GM18867 (cell line): Measurements from ENCODE around the gene P2RX1.

Experiments used
- ATAC-seq: cut with Tn5 transposase; IDR thresholded peaks from one replicate; pipeline ENCODE4 v1.9.1; 2021; ENCODE audit warnings: mild to moderate bottlenecking, moderate library complexity; ENCODE audit not compliant: unreplicated experiment

P2RX1 gene

DNA sequence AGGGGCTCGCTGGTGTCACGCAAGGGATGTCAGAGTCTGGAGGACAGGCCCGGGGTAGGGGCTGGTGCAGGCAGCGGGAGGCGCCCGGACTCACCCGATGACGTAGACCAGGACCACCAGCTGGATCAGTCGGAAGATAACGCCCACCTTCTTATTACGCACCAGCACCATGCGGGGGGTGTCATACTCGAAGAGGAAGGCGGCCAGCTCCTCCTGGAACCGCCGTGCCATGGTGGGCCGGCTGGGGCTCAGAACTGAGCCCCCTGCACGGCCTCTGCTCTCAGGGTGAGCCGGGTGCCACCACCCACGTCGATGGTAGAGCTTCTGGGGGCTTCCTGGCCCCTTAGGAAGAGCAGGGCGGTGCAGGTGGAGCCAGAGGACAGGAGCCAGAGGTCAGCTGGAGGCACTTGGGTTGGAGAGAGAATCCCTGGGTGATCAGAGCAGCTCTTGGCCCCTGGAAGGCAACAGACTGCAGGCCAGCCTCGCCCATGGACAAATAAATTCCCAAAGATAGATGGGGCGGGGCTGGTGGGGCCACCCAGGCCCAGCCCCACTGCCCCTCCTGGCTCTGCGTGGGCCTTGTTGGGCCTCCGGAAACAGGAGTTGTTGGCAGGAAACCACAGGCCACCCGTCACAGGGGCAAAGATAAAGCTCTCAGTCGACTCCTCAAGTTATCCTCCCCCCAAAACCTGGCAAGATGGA is at the start of gene P2RX1:
TSS of gene P2RX1 (minus strand) at position 471 of the 702 bp plus-strand sequence. CDS start at position 231, 240 bp downstream.
- no peak for ATAC-seq

DNA sequence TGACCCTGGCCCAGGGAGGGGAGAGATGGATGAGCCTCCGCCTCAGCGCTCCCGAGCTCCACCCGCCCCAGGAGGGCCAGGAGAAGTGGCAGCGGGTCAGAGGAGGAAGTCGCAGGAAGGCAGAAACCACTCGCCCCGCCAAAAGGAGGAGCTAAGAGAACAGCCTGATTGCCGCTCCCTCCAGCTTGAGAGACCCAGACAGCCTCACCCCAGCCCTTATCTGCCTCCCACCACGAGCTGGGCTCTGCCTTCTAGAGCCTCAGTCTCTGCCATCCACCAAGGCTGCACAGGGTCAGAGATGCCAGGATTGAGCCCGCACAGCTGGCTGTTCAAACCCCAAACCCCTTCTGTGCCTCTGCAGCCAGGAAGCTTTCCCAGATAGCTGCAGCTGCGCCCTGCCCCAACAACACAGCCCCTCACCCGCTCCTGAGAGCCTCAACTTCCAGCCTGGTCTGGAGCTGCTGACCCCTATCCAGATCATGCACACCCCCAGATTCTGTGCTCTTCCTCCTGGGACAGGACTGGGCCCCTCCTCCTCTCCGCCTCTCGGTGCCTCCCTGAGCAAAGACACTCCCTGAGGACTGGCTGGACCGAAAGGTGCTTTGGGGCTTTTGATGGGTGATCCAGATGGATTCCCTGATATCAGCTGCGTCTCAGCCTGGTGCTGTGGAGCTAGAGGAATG is 49.0 kb upstream of the P2RX1 start:
- ATAC-seq = no peak

DNA sequence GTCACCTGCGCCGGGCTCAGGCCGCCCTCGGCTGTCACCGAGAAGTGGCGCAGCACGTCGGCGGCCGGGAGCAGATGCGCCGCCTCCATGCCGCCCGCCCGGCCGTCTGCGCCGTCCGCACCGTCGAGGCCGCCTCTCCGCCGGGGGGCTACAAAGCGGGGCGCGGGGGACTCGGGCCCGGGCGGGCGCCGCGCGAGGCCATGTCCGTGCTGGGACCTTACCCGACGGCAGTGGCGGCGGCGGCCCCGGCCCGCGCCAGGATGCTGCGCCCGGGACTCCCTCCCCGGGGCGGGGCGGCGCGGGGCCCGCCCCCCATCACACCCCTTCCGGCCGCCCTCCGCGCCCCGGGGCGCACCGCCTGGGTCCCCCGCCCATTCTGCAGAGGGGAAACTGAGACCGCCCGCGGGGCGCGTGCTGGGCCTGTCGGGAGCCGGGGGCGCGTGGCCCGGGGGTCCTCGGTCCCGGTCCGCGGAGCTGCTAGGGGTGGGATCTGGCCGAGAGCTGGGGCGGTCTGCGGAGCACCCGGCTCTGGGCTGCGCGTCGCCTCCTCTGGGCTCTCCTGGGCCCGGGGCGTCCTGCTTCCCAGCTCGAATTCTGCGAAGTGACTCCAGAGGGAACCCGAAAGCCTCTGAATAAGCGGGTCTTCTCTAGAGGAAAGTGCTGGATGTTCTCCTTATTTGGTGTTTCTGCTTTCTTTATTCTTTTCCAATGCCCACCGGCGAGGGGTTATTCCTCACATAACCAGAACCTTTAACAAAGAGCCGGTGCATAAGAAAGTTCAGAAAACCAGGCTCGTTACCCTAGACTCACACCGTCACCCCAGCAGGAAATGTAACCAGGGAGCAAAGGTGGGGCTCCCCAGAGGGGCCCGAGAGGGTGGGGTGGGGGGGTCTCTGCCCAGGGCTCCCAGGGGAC is 48.2 kb upstream of the P2RX1 start, which contains the start of gene ATP2A3:
TSS of gene ATP2A3 (minus strand) at position 235 of the 915 bp plus-strand sequence. CDS start at position 89, 146 bp downstream.
- peak; percentile 56 for ATAC-seq

DNA sequence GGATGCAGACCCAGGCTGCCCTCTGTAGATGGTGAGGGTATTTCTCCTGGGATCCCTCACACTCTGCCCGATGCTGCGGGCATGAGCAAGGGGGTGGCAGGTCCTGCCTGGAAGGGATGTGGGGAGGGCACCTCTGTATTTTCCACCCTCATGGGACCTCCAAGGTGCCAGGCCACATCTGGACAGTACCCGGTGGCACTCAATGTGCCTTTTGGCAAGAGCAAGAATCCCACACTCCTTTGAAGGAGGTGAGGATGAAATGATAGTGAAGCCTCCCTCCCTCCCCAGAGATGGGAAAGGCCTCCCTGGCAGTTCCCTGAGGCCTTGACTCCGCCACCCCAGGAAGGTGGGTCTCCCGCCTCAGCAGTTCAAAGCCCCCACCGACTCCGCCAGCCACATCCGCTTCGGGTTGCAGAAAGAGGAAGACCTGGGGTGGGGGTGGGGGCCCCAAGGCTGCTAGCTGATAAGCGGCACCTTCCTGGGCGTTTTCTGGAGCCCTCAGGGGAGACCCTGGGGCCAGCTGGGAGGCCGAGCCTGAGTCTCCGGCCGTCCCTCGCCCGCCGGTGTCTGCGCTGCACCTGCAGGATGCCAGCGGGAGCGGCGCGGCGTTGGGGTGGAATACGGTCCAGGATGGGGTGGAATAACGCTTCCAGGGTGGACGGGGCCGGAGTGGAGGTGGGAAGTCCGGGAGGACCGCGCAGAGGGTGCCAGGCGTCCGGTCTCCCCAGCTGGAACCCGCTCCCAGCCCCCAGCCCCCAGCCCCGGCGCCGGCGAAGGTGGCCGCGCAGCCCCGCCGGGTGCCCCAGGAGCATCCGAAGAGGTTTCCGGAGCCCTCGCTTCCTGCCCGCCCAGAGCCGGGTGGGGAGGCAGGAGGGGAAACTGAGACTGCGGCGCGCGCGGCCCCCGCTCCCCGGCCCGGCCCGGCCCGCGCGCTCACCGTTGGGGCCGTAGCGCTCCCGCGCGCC is 47.3 kb upstream of the P2RX1 start:
- peak; percentile 15 for ATAC-seq

DNA sequence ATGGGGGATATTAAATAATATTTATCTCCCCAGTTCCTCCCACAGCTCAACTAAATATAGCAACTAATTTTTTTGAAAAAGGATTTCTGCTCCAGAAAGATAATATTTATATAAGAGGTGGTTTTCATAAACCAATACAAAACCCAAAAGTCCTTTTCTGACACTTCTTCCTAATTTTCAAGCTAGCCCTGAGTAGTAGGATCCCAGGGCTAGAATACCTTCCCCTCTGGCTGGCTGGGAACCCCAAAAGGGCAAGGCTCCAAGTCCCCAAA is 46.6 kb upstream of the P2RX1 start:
- no peak for ATAC-seq

DNA sequence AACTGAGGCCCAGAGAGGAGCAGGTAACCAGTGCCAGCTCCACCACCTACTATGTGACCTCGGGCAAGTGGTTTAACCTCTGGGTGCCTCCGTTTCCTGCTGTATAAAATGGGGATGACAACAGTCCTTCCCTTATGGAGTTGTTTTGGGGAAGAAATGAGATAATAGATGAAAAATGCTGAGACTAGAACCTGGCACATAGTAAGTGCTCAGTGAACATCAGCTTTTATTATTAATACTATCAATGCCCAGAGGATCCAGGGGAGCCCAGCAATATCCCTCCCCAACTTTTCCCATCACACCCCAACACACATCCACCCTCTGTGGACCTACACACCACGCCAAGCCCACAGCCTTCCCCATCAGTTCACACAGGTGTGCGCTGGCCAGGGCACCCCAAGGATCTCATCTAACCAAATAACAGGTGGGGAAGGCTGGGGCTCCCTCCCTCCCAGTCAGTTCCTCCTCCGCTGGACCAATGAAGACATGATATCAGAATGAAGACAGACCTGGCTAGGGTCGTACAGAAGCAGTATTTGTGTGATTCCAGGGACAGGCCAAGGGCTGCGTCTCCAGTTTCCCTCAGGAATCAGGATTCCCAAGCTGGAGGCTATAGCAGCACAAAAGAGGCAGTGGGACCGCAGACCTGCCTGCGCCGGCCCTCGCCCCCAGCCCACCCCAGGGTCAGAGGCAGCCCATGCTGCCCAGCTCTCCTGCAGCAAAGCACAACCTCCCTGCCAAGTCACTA is 46.1 kb upstream of the P2RX1 start:
- ATAC-seq = no peak

DNA sequence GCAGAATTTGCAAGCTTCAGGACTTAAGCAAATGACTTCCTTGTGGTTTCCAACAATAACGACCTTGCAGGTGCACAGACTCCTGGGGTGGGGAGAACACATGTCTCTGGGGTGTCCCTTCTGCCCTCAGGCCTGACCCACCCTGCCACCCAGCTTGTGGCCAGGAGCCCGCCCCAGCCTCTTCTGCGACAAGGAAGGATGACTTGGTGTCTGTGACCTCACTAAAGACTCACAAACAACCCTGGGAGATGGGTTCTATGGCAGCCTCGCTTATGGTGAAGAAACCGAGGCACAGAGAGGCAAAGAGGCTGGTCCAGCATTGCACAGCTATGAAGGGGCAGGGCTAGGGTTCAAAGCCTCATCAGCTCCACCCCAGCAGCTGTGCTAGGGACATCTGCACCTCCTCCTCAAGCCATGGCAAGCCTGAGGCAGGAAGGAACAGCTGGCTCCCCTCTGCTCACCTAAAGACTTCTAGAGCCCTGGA is 45.3 kb upstream of the P2RX1 start:
- ATAC-seq = peak; percentile 34

DNA sequence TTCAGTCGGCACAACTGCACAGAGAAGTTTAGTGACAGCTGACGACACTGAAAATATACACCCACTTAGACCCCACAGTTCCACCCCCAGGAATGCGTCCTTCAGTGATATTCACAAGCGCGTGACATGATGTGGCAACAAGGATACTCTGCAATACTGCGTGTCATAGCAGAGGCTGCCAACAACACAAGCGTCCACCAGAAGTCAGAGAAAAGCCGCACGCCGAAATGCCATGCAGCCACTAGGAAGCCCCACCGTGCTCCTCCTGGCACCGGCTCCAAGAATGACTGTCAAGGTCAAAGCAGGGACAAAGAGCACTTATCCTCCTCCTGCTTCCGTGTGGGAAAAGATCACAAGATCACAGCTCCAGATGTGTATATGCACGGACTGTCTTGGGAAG is 44.5 kb upstream of the P2RX1 start:
- ATAC-seq = no peak

DNA sequence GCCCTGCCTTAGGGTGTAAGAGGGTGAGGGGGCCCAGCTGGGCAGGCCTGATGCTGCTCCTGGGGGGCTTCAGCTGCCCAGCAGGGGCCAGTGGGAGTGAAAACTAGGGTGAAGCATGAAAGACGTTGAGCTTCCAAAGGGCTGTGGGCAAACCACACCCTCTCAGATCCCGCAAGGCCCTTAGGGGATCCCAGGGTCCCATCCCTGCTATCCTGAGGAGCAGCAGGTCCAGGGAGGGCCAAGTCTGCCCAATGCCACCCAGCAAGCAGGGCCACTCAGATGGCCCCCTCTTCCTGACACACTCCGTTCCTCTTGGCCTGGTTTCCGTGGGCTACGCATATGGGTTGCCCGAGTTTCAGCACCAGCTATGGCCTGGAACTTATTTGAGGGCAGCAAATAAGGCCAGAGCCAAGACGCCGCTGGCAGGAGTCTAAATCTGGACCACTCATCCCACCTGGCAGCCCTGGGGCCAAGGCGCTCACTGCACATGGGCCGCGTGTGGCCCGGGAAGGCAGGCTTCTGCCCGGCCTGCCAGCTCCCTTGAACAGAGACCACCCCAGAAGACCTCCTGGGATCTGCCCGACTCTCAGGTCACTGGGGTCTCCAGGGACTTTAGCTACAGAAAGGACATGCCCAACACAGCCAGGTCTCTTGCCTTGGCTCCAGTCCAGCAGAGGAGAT is 43.8 kb upstream of the P2RX1 start:
- ATAC-seq = no peak

DNA sequence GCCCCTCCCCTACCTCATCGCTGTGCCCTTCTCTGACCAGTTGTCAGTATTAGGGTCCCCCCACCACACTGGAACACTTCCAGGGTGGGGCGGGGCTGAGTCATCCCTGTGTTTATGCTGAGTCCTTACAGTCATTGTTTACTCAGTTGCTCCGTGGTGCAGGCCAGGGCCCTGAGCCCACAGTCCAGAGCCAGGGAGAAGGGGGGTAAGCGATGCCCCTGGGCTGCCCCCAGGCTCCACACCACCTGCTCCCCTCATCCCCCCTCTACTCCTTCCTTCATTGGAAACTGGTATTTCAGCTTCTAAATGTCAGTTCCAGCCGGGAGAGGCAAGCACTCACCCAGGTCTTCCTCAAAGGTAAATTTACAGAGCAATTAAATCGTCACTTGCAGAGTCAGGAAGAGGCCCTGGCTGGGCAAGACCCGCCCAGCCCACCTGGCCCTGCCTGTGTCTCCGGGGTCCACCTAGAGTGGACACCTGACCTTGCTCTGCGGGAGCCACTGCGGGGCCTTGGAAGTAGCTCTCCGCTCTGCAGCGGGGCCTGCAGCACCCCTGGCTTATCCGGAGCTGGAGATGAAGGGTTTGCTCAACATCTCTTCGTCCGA is 43.1 kb upstream of the P2RX1 start:
- ATAC-seq = no peak

DNA sequence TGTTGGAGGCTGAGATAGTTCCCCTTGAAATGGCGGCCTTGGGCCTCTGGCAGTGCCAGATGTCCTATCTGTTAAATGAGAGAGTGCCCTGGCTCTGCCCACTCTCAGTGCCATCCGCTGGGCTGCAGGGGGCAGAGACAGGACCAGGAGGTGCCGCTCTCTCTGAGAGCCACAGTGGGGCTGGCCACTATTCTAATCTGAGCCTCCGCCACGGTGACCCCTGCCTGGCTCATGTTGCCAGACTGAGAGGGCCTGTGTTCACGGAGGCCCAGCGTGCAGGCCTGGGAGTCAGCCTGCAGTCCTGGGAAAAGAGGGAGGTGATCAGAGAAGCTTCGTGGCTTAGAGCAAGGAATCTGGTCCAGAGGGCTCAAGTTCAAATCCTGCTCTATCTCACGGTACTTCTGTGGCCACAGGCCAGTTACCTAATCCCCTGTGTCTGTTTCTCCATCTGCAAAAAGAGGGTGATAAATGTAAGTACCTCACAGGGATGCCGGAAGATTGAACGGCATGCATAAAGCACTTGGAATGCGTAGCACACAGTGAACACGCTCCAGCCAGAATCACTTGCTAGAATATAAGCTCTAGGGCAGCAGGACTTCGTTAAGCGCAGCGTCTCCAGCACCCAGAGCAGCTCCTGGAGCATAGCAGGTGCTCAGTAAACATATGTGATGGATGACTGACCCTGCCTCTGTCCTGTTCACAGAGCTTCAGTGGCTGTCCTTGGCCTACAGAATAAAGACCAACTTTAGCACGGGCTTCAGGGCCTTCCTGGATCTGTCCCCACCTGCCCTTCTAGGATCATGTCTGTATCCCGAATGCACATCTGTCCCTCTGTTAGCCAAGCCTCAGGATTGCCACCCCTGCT is 41.7 kb upstream of the P2RX1 start:
- no peak for ATAC-seq

DNA sequence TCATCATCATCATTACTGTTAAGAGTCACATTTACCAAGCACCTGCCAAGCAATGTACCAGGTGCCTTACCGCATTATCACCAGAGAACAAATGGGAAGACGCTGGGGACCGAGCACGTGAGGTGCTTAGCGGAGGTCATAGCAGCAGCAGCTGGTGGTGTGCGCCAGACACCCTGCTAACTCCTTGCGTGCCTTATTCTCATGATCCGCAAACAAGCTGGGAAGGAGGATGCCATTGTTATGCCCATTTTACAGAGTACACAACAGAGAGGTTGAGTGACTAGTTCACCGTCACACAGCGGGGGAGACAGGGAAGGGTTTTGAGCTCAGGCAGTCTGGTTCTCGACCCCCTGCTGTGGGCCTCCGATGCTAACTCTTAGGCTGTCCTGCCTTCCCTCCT is 40.7 kb upstream of the P2RX1 start:
- no peak for ATAC-seq

DNA sequence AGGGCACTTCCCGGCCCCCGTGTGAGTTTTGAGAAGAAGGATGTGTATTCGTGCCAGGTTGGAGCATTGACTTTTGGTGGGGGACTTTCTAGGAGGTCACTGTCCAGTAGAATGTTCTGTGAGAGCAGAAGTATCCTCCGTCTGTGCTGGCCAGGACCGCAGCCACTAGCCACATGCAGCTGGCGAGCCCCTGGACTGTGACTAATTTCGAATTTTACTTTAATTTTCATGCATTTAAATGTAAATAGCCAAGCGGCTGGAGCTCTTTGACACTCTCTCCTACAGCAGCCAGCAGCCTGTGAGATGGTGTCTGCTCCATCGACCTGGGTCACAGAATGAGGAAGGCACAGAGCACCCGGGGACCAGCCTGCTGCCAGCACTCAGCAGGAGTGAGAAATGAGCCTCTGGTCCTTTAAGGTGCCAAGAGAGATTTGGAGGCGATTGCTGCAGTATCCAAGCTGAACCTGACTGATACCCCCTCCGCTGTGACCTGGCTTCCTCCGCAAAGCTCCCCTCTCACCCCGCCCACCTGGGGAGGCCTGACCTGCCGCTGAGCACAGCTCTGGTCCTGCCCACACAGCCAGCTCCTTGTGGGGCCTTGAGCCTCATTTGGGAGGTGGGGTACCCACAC is 40.2 kb upstream of the P2RX1 start:
- no peak for ATAC-seq

DNA sequence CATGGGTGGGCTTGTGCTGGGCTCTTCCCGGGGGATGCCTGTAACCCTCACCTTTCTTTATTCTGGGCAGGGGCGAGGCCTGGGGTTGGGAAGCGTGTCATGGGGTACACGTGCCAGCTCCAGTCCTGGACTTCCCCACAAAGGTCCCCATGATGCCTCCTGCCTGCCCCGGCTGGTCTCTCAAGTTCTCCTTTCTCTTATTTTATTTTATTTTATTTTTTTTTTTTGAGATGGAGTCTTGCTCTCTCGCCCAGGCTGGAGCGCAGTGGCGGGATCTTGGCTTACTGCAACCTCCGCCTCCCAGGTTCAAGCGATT is 39.4 kb upstream of the P2RX1 start:
- ATAC-seq = no peak

DNA sequence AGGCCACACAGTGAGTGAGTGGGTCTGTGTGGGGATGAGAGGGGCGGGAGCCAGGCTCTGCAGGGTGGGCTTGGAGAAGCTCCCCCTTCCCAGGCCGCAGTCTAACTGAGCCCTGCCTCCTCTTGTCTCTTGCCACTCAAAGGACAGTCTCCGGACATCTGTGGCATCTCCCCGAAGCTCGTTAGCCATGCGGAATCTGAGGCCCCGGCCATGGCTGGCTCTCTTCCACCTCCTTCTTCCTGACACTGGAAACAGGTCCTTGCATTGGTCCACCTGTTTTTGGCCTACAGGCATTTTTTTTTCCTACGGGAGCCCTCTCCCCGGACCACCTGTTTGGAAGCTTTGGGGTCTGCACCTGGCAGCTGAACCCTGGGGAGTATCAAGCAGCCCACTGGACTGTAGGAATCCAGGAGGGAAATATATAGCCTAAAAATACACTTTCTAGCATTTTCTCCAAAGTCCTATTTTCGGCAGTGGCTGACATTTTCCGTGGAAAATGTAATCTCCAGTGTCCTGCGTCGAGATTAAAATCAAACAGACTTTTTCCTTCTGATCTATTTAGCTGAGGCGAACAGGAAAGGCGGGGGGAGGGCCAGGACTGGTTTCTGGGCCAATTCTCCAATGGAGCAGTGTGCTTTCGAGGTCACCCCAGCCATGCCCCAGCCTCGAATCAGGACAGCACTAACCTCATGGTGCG is 38.9 kb upstream of the P2RX1 start:
- ATAC-seq = no peak

DNA sequence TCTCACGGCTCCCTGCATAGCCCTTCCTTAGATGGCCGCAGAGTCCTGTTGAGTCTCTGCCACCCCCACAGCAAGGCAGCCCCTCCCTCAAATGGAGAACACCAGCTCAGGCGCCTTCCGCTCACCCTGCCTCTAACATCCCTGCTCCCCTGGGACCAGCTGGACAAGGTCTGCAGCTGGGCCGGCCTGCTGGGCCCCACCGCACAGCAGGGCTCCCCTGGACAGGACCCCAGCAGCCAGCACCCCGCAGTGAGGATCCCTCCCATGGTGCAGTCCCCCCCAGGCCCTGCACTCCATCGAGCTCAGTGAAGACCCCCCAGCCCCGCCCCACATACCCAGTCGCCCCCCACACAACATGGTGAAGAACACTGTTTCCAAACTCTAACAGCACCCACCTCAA is 37.8 kb upstream of the P2RX1 start:
- no peak for ATAC-seq

DNA sequence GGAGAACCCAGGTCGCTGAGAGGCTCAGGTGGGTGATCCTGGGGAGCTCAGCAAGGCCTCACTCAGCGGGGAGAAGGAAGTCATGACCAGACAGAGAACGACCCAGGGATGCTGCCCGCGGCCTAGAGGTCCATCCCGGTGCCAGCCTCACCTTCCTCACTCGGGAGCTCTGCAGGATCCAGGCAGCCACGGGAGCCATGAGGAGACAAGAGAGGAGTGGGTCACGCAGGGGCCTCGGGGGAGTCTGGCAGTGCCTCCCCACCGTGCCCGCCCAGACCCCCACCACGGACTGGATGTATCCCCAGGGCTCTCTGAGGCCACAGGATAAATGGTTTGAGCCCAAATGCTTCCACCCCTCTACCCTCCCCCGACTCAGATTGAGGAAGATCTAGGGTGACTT is 37.3 kb upstream of the P2RX1 start:
- ATAC-seq = no peak
